Stimulated activated CD4-positive, alpha-beta T cell treated with anti-CD3 and anti-CD28 coated beads, Interleukin-1b, Interleukin-23, amount 100 ng/mL, for 4 hours (primary cell): ENCODE data around the gene E2F1.
"Not testable (repeated sequence)": the region's sequence is repeated elsewhere in the genome, so short reads cannot be mapped to it uniquely, and the experiment has no call there.

Experiments
- DNase-seq, 2 donors: peaks; one replicate each; pipeline ENCODE4 v3.0.0-alpha.2; 2020; ENCODE audit warnings: low read depth in 2 of 2

E2F1 gene

GRCh38 chr20:33644313-33645071 is 41.7 kb downstream of the E2F1 start:
- no peak for DNase-seq

GRCh38 chr20:33640287-33640686 is 45.9 kb downstream of the E2F1 start:
- no peak for DNase-seq

- DNase-seq: no peak
These were observed 49.4 kb downstream of the E2F1 start for GRCh38 chr20:33636776-33637175.

- no peak for DNase-seq
These were observed 50.8 kb downstream of the E2F1 start for GRCh38 chr20:33635341-33635740.

GRCh38 chr20:33631910-33632309 is 54.3 kb downstream of the E2F1 start:
- DNase-seq: not testable (repeated sequence)

- no peak for DNase-seq
These were observed 55.7 kb downstream of the E2F1 start for GRCh38 chr20:33630507-33630906.

GRCh38 chr20:33629979-33630378 is 56.2 kb downstream of the E2F1 start:
- DNase-seq: no peak

- no peak for DNase-seq
These were observed 56.7 kb downstream of the E2F1 start for GRCh38 chr20:33629533-33629932.

GRCh38 chr20:33627577-33628216 is 58.5 kb downstream of the E2F1 start:
- DNase-seq: no peak

- DNase-seq: no peak
These were observed 60.0 kb downstream of the E2F1 start for GRCh38 chr20:33626190-33626589.
